Activated CD4-positive, alpha-beta memory T cell treated with anti-CD3 and anti-CD28 coated beads, Interleukin-2, amount 10 ng/mL, durations not matched to agents 7 days and 5 days (primary cell): Measurements from ENCODE around the gene ZNF300. TPM values are rescaled to one million over a fixed set of nuclear protein-coding genes. Genes with fewer than 3 reads are reported as not detected.

Source experiments
- total RNA-seq, 2 experiments: library from RNA; stranded (reverse); gene quantifications; one replicate each; pipeline ENCODE4 v1.2.3, GENCODE V29; 2021

The ZNF300 gene
- total RNA-seq, 2 experiments from 2014 or later: 0.33 to 0.43 TPM

Other genes starting within 250 kb of the ZNF300 start
- gene MYOZ3, start 243.7 kb downstream of the ZNF300 start, total RNA-seq: under 1 TPM in 1 of 2 experiments, not detected in 1; 0.13 TPM
- gene RBM22, start 203.9 kb downstream of the ZNF300 start, total RNA-seq: 10 to 100 TPM; 66.8 to 70.7 TPM
- 10 to 100 TPM; 38.6 to 40.6 TPM for gene DCTN4, start 146.0 kb downstream of the ZNF300 start, total RNA-seq
- gene SMIM3, start 126.2 kb downstream of the ZNF300 start, total RNA-seq: 10 to 100 TPM; 17.4 to 19.1 TPM
- gene IRGM, start 58.5 kb downstream of the ZNF300 start, total RNA-seq: 1 to 10 TPM in 1 of 2 experiments, under 1 TPM in 1; 0.96 to 1.2 TPM
- gene GPX3, start 115.6 kb upstream of the ZNF300 start, total RNA-seq: not detected
- 100 to 1,000 TPM; 188 to 201 TPM for gene TNIP1, start 176.1 kb upstream of the ZNF300 start, total RNA-seq